GM21360 (cell line): ENCODE measurements around the gene CA5A.

Source experiments
- ATAC-seq: cut with Tn5 transposase; IDR thresholded peaks from one replicate; pipeline ENCODE4 v1.9.1; 2021; ENCODE audit warnings: mild to moderate bottlenecking, moderate library complexity; ENCODE audit not compliant: unreplicated experiment

CA5A gene

DNA sequence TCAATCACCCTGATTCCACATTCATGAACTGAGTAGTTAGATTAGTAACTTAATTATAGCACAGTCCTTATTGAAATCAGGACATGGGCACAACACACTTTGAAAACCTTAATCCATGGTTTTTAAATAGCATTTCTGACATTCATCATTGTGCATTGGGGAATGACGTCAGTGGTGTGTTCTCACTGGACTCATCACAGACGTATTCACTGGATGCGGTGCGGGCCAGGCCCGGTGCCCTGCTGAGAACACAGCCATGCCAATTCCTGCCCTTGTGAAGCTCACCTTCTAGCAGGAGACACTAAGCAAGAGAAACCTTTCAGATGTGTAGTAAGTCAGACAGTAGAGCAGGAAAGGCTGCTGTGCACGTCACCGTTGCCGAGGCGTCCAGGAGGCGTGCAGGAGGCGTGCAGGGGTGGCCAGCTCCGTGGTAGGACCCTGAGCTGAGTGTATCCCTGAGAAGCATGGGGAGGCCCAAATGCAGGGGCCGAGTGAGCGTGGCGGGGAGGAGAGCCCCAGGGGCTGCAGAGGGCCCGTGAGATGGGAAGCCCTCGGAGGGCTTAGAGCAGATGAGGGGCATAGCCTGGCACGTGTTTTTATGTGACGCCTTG lies 27.8 kb upstream of the CA5A start:
- ATAC-seq = no peak

GRCh38 chr16:87963400-87963799 lies 27.1 kb upstream of the CA5A start:
- ATAC-seq = no peak

DNA sequence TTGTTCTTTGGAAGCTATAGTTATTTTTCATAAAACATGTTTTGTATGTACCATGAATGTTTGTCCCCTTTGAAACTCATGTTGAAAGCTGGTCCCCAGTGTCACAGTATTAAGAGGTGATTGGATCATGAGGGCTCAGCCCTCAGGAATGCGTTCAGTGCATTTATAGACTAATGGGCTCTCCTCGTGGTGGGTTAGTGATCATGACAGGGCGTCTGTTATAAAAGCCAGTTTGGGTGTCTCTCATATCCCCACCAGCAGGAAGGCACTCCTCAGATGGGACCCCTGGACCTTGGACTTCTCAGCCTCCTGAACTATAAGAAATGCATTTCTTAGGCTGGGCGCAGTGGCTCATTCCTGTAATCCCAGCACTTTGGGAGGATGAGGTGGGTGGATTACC lies 25.3 kb upstream of the CA5A start:
- no peak for ATAC-seq

GRCh38 chr16:87960852-87961251 lies 24.5 kb upstream of the CA5A start:
- ATAC-seq = no peak

DNA sequence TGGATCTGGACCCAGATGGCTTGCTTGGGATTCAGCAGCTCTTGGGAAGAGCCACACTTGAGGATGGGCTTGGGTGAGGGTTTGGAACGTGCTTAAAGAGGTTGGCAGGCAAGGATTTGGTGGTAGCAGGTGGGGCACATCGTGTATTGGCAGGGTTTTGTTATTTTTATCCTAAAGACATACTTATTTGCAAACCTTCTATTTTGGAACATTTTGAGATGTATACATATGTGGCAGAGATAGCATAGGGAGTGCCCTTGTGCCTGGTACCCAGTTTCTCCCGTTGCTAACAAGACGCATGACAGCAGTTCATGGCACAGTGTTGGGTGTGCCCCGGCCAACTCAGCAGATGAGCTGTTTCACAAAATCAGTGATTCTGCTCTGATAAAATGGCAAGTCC lies 24.0 kb upstream of the CA5A start:
- ATAC-seq = no peak

- no peak for ATAC-seq
These were observed 23.2 kb upstream of the CA5A start for GRCh38 chr16:87959391-87959990.

DNA sequence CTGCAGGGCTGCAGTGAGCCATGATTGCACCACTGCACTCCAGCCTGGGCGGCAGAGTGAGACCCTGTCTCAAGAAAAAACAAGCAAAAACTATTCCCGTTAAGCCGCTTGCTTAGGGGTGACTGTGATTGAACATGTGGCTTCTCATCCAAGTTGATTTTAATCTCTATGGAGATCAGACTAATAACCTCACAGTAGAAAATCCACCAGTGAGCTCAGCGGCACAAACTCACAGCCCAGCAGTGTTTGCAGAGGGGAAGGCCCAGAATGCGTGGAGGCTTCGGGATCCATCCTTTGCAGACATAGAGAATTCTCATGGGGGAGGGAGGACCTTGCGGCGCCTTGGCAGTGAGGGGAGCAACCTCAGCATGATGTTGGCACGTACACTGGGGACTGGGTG lies 22.3 kb upstream of the CA5A start:
- ATAC-seq = no peak

DNA sequence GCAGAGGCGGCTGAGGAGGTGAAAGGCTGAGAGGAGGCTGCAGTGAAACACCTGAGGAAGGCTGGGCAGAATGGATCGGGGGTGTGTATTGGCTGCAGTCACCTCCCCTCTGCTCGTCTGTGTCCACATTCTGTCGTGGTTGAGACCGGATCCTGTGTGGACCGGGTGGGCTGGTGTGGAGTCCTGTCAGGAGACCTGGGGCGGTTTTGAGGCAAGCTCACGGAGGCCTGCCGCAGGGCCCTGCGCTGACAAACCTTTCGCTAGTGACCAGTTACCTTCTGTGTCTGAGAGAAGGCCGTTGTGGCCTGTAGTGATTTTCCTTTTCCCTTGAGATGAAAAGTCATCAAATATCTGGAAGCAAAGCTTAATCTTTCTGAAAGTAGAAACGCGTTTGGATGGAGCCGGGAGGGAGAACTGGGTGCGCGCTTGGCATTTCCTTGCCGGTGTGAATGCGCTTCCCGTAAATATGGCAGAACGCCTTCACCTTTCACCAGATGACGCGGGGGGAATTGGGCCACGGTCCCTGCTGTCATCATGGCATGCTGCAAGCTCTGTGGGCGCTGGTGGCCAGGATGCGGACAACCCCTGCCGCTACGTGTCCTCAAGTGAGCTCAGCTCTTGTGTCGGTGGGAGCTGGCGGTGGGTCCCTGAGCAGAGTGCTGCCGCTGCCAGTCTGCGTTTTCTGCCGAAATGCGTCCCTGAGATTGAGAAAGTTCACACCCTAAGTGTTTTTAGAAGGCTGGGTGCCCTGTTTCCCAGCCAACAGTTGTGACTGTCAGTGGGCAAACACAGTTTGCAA lies 21.2 kb upstream of the CA5A start:
- ATAC-seq = no peak

DNA sequence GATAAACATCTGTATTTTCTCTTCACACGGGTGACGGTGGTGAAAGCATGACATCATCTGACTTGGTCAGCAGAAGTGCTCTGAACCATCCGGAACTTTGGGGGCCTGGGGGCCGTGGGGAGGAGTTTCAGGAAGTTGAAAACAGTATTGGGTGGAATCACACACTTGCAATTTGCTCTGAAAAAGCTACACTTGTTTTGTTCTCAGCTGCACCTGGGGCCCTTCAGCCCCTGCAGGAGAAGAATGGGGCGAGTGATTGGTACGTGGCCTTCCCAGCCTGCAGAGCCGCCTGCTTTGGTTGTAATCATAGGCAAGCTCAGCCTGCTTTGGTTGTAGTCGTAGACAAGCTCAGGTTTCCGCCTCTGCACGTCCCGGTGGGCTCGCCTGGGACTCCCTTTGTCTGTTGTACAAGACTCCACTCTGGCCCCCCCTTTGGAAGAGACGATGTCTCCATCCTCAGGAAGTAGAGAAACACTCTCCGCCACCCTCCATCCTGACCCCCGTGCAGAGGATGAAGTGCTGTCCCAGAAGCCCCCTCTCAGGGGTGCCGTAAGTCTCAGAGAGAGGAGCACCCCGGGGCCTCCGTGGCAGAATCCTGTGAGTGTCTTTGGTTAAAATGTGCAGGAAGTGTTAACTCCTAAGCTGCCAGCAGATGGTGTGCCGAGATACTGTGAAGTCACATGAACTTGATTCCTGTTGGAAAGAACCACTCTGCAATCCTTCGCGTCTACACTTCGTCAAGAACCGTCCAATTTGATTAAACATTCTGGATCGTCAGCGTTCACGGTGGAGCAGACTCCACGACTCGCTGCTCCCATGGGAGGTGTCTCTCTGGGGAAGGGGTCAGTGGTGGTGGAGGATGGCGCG lies 20.3 kb upstream of the CA5A start:
- no peak for ATAC-seq

GRCh38 chr16:87956098-87956364 lies 19.7 kb upstream of the CA5A start:
- ATAC-seq = no peak

- ATAC-seq = no peak
These were observed 19.2 kb upstream of the CA5A start for GRCh38 chr16:87955302-87956097.

DNA sequence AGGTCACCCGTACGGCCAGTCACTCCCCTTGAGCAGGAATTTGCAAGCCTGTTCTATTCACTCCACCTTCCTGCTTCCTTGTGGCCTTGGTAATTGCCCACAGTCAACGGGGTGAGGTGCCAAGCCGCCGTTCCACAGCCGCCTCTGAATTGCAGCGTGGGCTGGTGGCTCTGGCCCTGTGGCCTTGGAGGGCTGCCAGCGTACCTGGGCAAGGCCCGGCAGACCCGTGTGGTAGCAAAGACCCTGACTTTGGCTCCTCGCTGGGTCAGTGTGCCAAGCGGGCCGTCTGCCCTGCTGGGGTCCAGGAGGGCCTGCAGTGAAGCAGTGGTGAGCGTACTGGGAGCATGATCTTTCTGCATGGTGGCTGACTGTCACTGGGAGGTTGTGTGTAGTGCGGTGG lies 18.5 kb upstream of the CA5A start:
- no peak for ATAC-seq

- no peak for ATAC-seq
These were observed 18.0 kb upstream of the CA5A start for GRCh38 chr16:87954361-87954760.

GRCh38 chr16:87953308-87954215 lies 17.2 kb upstream of the CA5A start:
- no peak for ATAC-seq

GRCh38 chr16:87952751-87953150 lies 16.4 kb upstream of the CA5A start:
- ATAC-seq = no peak

DNA sequence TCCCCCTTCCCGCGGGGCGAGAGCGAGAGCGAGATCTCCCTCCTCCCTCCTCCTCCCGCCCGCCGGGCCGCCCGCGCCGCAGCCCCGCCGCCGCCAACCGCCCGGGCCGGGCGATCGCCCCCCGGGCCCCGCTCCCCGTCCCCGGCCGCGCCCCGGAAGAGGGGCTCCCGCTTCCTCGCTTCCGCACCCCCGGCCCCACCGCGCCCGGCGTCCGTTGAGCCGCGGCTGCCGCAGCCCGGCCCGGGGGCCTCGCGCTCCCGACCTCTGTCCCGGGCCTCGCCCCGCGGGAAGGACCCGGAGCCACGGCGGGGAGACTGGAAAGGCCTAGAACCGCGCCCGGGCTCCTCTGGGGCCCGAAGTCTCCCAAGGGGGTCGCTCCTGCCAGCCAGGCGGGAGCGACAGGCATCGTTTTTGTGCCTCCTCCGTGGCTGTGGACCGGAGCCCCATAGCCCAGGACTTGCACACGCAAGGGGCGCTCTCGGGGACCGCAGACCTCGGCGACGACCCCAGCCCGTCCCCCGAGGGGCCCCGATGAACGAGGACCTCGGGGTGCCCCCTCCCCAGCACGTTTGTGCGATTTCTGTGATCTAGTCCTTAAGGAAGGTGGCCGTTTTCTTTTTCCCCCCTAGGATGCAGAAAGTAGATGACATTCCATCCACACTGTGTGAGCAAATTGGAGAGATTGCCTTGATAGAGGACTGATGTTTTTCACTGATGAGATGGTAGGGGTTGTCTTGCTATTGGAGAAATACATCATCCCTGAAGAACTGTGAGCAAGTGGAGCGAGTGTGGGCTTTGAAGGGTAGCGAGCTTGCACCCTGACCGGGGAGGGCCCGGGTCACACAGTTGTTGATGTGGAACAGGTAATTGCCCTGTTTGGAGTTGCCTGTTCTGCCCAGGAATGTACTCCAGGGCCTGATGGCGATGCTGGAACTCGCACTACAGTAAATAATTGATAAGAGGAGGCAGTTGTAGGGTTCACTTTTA lies 15.5 kb upstream of the CA5A start:
- no peak for ATAC-seq

DNA sequence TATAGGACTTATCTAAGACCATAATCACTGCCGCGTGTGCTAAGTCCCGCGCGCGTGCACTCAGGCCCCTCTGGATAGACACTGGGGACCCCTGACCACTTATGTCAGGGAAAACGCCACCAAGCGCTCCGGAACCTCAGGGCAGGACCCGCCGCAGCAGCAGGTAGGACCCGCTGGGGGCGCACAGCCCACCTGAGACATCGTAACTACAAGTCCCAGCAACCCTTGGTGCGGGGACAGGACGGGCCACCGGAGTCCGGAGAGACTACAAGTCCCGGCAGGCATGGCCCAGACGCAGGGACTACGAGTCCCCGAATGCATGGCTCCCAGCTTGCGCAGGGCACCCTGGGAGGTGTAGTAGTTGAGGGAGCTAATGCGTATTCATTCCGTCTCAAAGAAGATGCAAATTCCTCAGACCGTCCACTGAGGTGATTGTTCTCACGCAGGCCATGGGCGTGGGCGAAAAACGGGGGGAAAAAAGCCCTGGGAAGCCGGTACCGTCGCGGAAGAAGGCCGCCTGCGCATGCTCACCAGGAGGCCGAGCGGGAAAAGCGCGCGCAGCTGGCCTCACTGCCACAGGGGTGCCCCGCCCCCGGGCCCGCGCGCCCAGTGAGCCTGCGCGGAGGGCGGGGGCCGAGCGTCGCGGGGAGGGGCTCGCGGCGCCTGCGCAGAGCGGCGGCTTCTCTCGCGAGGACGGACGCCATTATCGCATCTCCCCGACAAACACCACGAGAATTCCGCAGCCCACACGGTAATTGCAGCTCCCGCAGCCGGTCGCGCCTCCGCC lies 14.6 kb upstream of the CA5A start, which contains the start of gene BANP:
TSS of gene BANP (plus strand) at position 670 of the 787 bp plus-strand sequence. CDS start 23,682 bp downstream, outside the sequence.
- ATAC-seq = peak; percentile 79
